ENCODE data around the gene LRRC74B.

- no peak for TF ChIP-seq CTCF (IDR thresholded peaks at IDR 0.05; ENCODE audit: poor library complexity)
- TF ChIP-seq EZH2 (IDR thresholded peaks at IDR 0.05; ENCODE audit: borderline replicate concordance) = no peak
Measured at GRCh38 chr22:21067075-21067900, 21.5 kb downstream of the LRRC74B start.

Data from hepatocyte (in vitro differentiated cells).